GM18511 (cell line): Measurements from ENCODE around the gene UXS1.

ENCODE experiments used
- ATAC-seq: cut with Tn5 transposase; IDR thresholded peaks from one replicate; pipeline ENCODE4 v1.9.1; 2021; ENCODE audit warnings: mild to moderate bottlenecking, moderate library complexity; ENCODE audit not compliant: unreplicated experiment

UXS1 gene

GRCh38 chr2:106090916-106091618, 103.0 kb downstream of the UXS1 start:
- ATAC-seq, result no peak

- no peak for ATAC-seq
Measured at GRCh38 chr2:106089611-106090010, 104.5 kb downstream of the UXS1 start.

- ATAC-seq, result no peak
Measured at GRCh38 chr2:106085181-106085940, 108.7 kb downstream of the UXS1 start.

GRCh38 chr2:106080959-106081358, 113.1 kb downstream of the UXS1 start:
- no peak for ATAC-seq

GRCh38 chr2:106078096-106078495, 116.0 kb downstream of the UXS1 start:
- no peak for ATAC-seq

GRCh38 chr2:106076941-106077340, 117.2 kb downstream of the UXS1 start:
- no peak for ATAC-seq

- ATAC-seq, result no peak
Measured at GRCh38 chr2:106075048-106075447, 119.1 kb downstream of the UXS1 start.

- no peak for ATAC-seq
Measured at GRCh38 chr2:106073678-106074406, 120.3 kb downstream of the UXS1 start.

- no peak for ATAC-seq
Measured at GRCh38 chr2:106070181-106070580, 123.9 kb downstream of the UXS1 start.

- no peak for ATAC-seq
Measured at GRCh38 chr2:106068451-106068850, 125.7 kb downstream of the UXS1 start.

GRCh38 chr2:106065983-106066820, 127.9 kb downstream of the UXS1 start:
- no peak for ATAC-seq

GRCh38 chr2:106065268-106065982, 128.7 kb downstream of the UXS1 start:
- ATAC-seq, result no peak

- ATAC-seq, result no peak
Measured at GRCh38 chr2:106063181-106063580, 130.9 kb downstream of the UXS1 start.

- ATAC-seq, result no peak
Measured at GRCh38 chr2:106062627-106063026, 131.5 kb downstream of the UXS1 start.

GRCh38 chr2:106061611-106062349, 132.3 kb downstream of the UXS1 start:
- no peak for ATAC-seq

GRCh38 chr2:106059416-106060065, 134.6 kb downstream of the UXS1 start:
- no peak for ATAC-seq

GRCh38 chr2:106058469-106059137, 135.5 kb downstream of the UXS1 start:
- no peak for ATAC-seq

- no peak for ATAC-seq
Measured at GRCh38 chr2:106057206-106057605, 136.9 kb downstream of the UXS1 start.
